HUES48 (cell line): Measurements from ENCODE around the gene MTF2.

Experiments used
- H3K27ac ChIP-seq: one replicate; pipeline ENCODE4 v1.7.0; 2013; ENCODE audit warnings: low read depth, low read length, inconsistent platforms
- H3K27me3 ChIP-seq: 2 replicates; pipeline ENCODE4 v1.6.1; 2013; ENCODE audit warnings: mild to moderate bottlenecking, low read length; ENCODE audit not compliant: control insufficient read depth, insufficient read depth
- H3K36me3 ChIP-seq: 2 replicates; pipeline ENCODE4 v1.6.1; 2013; ENCODE audit warnings: low read length; ENCODE audit not compliant: control insufficient read depth, insufficient read depth
- H3K4me1 ChIP-seq: 2 replicates; pipeline ENCODE4 v1.6.1; 2013; ENCODE audit warnings: mild to moderate bottlenecking, low read length; ENCODE audit not compliant: control insufficient read depth, insufficient read depth
- H3K4me3 ChIP-seq: 2 replicates; pipeline ENCODE4 v1.5.1; 2013; ENCODE audit warnings: mild to moderate bottlenecking, low read depth, low read length
- H3K9ac ChIP-seq: 2 replicates; pipeline ENCODE4 v1.6.1; 2013; ENCODE audit warnings: mild to moderate bottlenecking, low read depth, low read length, moderate library complexity
- H3K9me3 ChIP-seq: 2 replicates; pipeline ENCODE4 v1.6.1; 2013; ENCODE audit warnings: low read length; ENCODE audit not compliant: control insufficient read depth, insufficient read depth

MTF2 gene

DNA sequence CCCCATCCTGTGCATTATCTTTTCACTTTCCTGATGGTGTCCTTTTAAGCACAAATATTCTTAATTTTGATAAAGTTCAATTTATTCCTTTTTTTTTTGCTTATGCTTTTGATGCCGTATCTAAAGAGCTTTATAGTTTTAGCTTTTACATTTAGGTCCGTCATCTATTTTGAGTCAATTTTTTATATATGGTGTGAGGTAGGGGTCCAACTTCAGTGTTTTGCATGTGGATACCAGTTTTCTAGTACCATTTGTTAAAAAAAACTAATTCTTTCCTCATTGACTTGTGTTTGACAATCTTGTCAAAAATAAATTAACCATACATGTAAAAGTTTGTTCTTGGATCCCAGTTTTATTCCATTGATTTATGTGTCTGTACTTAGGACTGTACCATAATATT, 4.9 kb downstream of the MTF2 start:
- no peak overlapping the region for H3K27ac ChIP-seq
- no peak overlapping the region for H3K4me3 ChIP-seq
- no peaks in the 10 kb centered on the region for H3K27me3 ChIP-seq
- H3K4me1 ChIP-seq = peaks cover 16% of the 10 kb centered on the region
- no peak overlapping the region for H3K9ac ChIP-seq
- peaks cover 6% of the 10 kb centered on the region; the same call in 1 of the 2 replicates for H3K9me3 ChIP-seq
- H3K36me3 ChIP-seq = peaks cover 53% of the 10 kb centered on the region

DNA sequence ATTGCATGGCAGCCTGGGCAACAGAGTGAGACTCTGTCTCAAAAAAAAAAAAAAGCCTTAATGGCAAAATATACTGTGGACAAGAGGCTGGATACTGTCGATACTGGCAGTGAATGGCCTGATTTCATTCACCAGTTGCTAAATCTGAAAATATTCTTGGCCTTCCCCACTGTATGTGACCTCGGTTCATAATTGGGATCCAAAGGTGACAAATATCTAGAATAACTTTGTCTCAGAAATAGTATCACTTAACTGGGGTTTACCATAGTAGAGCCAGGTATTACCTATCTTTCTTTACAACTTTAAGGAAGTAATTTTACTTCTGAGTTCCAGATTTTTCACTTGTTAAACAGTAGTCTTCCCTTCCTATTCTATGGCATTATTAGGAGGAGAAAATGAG, 8.4 kb downstream of the MTF2 start:
- H3K9me3 ChIP-seq = peaks cover 6% of the 10 kb centered on the region; the same call in 1 of the 2 replicates
- H3K9ac ChIP-seq = no peak overlapping the region
- no peak overlapping the region for H3K4me3 ChIP-seq
- no peaks in the 10 kb centered on the region for H3K27me3 ChIP-seq
- H3K27ac ChIP-seq = no peak overlapping the region
- peaks cover 13% of the 10 kb centered on the region for H3K4me1 ChIP-seq
- peaks cover 49% of the 10 kb centered on the region for H3K36me3 ChIP-seq

DNA sequence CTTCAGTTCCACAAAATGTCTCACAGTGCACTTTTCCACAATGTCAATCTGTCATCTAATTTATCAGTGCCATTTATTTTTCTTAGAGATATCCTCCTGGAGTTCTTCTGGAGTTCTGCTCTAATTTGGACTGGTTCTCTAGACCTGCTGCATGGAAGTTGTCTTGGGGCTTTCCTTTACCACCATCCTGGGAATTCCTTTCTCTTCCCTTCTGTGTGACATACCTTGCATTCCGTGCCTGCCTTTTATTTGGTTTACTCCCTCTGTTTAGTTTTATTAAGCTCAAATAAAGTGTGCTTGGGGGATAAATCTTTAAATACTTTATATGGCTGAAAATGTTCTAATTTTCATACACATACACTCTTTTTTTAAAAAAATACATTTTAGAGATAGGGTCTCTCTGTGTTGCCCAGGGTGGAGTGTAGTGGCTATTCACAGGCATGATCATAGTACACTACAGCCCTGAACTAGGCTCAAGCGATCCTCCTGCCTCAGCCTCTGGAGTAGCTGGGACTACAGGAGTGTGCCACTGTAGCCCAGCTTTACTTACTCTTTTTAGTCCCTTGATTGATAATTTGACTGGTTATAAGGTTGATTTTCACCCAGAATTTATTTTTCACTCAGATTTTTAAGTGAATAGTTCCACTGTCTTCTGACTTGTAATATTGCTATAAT, 14.4 kb downstream of the MTF2 start:
- Histone ChIP-seq H3K9ac (no peak overlapping the region), H3K4me1 (peaks cover 18% of the 10 kb centered on the region), H3K27me3 (no peaks in the 10 kb centered on the region), H3K4me3 (no peak overlapping the region), H3K9me3 (no peaks in the 10 kb centered on the region), H3K36me3 (peaks cover 10% of the 10 kb centered on the region; the same call in 1 of the 2 replicates), H3K27ac (no peak overlapping the region)

DNA sequence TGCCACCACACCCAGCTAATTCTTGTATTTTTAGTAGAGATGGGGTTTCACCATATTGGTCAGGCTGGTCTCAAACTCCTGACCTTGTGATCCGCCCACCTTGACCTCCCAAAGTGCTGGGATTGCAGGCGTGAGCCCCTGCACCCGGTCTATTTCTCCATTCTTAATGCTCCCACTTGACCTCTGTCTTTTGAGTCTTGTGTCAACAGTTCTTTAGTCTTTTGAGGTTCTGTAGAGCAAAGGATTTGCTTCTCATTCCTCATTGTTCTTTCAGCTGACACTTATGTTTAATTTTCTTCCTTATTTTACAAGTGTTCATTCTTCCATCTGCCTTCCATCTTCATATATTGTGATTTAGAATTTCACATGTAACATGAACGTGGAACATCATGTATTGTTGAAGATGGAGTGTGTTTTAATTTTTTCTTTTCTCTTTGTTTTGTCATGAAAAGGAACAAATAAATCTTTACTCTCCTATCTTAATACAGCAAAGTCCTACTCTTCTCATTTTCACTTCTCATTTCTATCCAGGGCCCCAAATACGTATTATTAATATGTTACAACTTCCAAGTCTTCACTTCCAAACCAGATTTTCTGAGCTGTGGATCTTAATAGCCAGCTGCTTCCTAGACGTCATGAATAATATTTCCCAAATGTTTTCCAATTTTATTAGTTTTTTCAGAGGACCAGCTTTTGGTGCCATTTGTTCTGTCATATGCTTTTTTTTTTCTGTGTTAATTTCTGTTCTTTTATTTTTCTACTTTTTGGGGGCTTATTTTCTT, 16.9 kb downstream of the MTF2 start:
- Histone ChIP-seq H3K27me3 (no peaks in the 10 kb centered on the region), H3K9ac (no peak overlapping the region), H3K36me3 (peaks cover 8% of the 10 kb centered on the region; the same call in 1 of the 2 replicates)

DNA sequence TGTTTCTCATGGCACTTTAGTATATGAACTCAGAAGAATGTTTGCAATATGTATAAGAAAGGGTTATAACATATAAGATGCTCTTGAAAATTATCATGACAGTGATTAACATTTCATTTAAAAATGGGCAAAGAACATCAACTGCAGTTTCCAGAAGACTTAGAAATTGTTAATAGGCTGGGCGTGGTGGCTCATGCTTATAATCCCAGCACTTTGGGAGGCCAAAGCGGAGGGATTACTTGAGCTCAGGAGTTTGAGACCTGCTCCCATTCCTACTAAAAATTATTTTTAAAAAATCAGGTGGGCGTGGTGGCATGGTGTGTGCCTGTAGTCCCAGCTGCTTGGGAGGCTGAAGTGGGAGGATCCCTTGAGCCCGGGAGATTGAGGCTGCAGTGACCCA, 23.1 kb downstream of the MTF2 start:
- Histone ChIP-seq H3K27me3 (no peaks in the 10 kb centered on the region), H3K36me3 (peaks cover 19% of the 10 kb centered on the region)

More for the DNA sequence above, 16.9 kb downstream of the MTF2 start:
- H3K4me3 ChIP-seq = no peak overlapping the region
- no peaks in the 10 kb centered on the region for H3K9me3 ChIP-seq
- peaks cover 32% of the 10 kb centered on the region for H3K4me1 ChIP-seq
- H3K27ac ChIP-seq = no peak overlapping the region

DNA sequence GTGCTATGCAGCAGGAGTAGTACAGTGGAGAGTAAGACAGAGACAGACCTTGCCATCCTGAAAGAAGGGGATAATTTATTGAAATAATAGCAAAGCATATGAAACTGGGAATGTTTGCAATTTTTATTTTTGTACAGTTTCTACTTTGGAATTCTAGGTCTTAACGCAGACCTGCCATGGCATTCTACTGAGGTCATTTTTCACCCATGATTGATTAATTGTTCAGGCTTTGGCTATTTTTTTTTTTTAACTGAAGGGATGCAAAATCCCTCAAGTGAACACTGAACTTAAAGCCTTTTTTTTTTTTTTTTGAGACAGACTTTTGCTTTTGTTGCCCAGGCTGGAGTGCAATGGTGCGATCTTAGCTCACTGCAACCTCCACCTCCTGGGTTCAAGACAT, 27.1 kb downstream of the MTF2 start:
- Histone ChIP-seq H3K4me3 (no peak overlapping the region), H3K36me3 (peaks cover 33% of the 10 kb centered on the region), H3K9me3 (no peaks in the 10 kb centered on the region)

More for the DNA sequence above, 23.1 kb downstream of the MTF2 start:
- H3K27ac ChIP-seq = no peak overlapping the region
- H3K9me3 ChIP-seq = no peaks in the 10 kb centered on the region
- no peak overlapping the region for H3K4me3 ChIP-seq
- no peak overlapping the region for H3K9ac ChIP-seq
- H3K4me1 ChIP-seq = peaks cover 25% of the 10 kb centered on the region

DNA sequence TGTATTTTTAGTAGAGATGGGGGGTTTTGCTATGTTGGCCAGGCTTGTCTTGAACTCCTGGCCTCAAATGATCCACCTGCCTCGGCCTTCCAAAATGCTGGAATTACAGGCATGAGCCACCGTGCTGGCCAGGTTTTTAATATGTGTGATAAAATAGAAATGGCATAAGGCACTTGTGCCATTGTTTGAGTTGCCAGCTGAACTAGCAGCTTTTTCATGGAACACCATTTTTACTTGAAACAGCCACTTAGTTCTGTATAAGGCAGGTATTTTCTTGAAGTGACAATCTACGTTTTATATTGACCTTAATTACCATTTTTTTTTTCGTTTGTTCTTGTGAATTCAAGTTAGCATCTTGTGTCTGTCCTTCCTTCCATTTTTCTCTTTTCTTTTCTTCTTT, 28.3 kb downstream of the MTF2 start:
- no peak overlapping the region for H3K27ac ChIP-seq
- no peaks in the 10 kb centered on the region for H3K27me3 ChIP-seq
- peaks cover 42% of the 10 kb centered on the region for H3K36me3 ChIP-seq
- peaks cover 25% of the 10 kb centered on the region for H3K4me1 ChIP-seq
- H3K9me3 ChIP-seq = no peaks in the 10 kb centered on the region
- H3K9ac ChIP-seq = no peak overlapping the region
- no peak overlapping the region for H3K4me3 ChIP-seq

More for the DNA sequence above, 27.1 kb downstream of the MTF2 start:
- peaks cover 17% of the 10 kb centered on the region for H3K4me1 ChIP-seq
- no peak overlapping the region for H3K9ac ChIP-seq
- H3K27ac ChIP-seq = no peak overlapping the region
- H3K27me3 ChIP-seq = no peaks in the 10 kb centered on the region

DNA sequence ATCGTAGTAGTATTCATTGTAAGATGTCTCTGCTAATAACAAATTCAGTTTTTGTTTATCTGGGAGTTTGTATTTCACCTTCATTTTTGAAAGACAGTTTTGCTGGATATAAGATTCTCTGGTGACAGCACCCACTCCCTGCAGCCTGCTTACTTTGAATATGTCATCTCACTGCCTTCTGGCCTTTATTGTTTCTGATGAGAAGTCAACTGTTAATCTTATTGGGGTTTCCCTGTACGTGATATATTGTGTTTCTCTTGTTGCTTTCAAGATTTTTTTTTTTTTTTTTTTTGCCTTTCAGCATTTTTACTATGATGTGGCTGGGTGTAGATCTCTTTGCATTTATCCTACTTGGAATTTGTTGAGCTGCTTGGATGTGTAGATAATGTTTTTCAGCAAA, 29.3 kb downstream of the MTF2 start:
- Histone ChIP-seq H3K4me1 (peaks cover 28% of the 10 kb centered on the region), H3K36me3 (peaks cover 51% of the 10 kb centered on the region), H3K4me3 (no peak overlapping the region), H3K9ac (no peak overlapping the region), H3K27me3 (no peaks in the 10 kb centered on the region), H3K9me3 (no peaks in the 10 kb centered on the region), H3K27ac (no peak overlapping the region)

DNA sequence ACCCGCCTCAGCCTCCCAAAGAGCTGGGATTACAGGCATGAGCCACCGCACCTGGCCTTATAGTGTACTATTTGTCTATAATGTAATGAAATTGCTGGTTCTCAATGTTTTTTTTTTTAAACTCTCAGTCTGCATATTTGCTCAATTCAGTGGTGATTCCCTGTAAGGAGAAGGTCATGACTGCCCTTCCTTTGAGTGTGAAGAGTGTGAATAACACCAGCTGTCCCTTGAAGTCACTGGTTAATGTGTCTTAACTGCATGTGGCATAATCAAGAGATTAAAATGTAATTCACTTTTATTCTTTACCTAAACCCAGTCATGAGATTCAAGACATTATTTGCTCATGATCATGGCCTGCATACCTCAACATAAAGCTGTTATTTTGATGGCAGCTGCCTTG, 30.5 kb downstream of the MTF2 start:
- Histone ChIP-seq H3K9ac (no peak overlapping the region), H3K4me3 (no peak overlapping the region), H3K27ac (no peak overlapping the region), H3K9me3 (no peaks in the 10 kb centered on the region), H3K36me3 (peaks cover 53% of the 10 kb centered on the region), H3K27me3 (no peaks in the 10 kb centered on the region), H3K4me1 (peaks cover 28% of the 10 kb centered on the region)

DNA sequence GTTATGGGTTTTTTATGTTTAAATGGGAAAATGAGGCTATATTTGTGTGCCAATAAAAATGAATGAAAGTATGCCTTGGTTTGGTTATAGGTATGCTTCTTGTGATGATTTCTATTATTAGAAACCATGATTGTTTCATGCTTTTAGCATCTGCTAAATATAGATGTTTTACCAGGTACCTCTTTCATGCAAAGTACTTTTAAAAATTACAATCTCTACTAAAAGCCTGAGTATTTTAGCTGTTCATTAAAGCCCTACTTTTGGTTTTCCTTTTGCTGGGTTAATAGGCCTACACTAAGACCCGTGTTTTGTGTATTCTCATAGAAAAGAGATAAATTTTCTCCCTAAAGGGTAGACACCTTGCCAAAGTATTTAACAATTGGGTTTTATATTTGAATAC, 32.0 kb downstream of the MTF2 start:
- peaks cover 28% of the 10 kb centered on the region for H3K4me1 ChIP-seq
- H3K27me3 ChIP-seq = no peaks in the 10 kb centered on the region
- H3K27ac ChIP-seq = peak overlapping the region; percentile 55
- peak overlapping the region; percentile 16; the same call in 1 of the 2 replicates for H3K4me3 ChIP-seq
- peaks cover 68% of the 10 kb centered on the region for H3K36me3 ChIP-seq
- no peaks in the 10 kb centered on the region for H3K9me3 ChIP-seq
- no peak overlapping the region for H3K9ac ChIP-seq

DNA sequence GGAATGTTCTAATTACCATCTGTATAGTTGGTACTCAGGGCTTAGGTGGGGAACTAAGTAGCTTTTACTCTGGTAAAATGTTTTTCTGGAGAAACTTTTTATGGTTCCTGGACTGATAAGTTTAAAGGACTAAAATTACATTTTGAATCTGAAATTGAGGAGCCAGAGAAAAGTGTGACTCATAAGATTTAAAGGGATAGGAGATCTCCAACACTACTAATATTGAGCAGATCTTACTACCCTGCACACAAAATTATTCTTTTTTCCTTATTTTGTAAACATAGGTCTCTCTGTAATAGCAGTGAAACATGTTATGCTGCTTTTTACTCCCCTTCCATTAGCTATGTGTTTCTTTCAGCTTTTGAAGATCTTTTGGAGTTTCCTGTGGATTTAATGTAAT, 32.5 kb downstream of the MTF2 start:
- H3K9ac ChIP-seq = no peak overlapping the region
- H3K4me1 ChIP-seq = peaks cover 28% of the 10 kb centered on the region
- peak overlapping the region; percentile 55 for H3K27ac ChIP-seq
- H3K36me3 ChIP-seq = peaks cover 73% of the 10 kb centered on the region
- no peaks in the 10 kb centered on the region for H3K9me3 ChIP-seq
- no peak overlapping the region for H3K4me3 ChIP-seq
- no peaks in the 10 kb centered on the region for H3K27me3 ChIP-seq
